COR-L47 (cell line): Measurements from ENCODE around the gene CPSF3.
"Not testable (repeated sequence)": the region's sequence is repeated elsewhere in the genome, so short reads cannot be mapped to it uniquely, and the experiment has no call there.

Source experiments
- DNase-seq: peaks from one replicate; lab custom pipeline; 2025; lab: John Stamatoyannopoulos, UW

The CPSF3 gene

DNA sequence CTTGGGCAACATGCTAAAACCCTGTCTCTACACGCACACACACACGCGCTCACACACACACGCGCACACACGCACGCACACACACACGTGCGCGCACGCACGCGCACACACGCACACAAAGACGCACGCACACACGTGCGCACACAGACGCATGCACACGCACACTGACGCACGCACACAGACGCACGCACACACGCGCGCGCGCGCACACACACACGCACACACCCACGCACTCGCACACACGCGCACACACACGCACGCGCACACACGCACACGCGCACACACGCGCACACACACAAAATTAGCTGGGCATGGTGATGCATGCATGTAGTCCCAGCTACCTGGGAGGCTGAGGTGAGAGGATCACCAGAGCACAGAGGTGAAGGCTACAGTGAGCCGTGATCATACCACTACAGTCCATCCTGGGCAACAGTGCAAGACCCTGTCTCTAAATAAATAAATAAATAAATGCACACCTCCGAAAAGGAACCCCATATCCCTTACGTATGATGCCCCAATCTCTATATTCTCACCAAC, 42.8 kb downstream of the CPSF3 start:
- DNase-seq, result no peak

DNA sequence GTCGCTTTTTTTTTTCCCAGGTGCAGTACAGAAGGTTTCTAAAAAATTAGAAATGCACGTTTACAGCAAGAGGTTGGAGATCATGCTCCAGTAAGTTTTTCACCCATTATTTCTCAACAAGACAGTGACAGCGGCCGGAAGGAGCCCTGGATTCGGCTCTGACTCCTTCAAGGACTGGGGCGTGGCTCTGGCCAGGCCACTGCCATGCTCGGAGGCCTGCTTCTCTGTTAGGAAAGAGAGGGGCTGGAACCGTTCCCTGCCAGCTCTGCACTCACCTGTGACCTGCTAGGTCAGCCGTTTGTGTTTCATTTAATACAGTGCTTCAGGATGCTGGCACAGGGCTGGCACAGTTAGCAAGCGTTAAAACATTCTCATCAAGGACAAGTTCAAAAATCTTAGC, 44.2 kb downstream of the CPSF3 start:
- no peak for DNase-seq

- no peak for DNase-seq
Observed at GRCh38 chr2:9471206-9471605, 47.8 kb downstream of the CPSF3 start.

- no peak for DNase-seq
Observed at GRCh38 chr2:9472511-9472910, 49.1 kb downstream of the CPSF3 start.

GRCh38 chr2:9473308-9473984, 50.0 kb downstream of the CPSF3 start:
- DNase-seq, result no peak

DNA sequence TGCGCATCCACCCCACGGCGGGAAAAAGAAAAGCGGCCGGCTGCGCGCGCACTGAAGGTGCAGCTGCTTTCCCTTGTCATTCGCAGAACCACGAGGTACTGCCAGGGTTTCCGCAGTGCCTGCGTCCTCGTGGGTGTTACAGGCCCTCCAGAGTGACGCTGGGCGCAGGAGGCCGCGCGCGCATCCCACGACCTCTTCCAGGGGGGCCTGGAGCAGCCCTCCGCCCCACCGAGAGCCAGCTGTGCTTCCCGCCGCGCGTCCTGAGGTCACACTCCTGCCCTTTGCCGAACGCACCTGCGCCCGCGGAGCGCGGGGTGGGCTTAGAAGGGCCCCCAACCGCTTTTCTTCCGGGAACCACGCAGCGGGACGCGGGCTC, 50.5 kb downstream of the CPSF3 start:
- no peak for DNase-seq

DNA sequence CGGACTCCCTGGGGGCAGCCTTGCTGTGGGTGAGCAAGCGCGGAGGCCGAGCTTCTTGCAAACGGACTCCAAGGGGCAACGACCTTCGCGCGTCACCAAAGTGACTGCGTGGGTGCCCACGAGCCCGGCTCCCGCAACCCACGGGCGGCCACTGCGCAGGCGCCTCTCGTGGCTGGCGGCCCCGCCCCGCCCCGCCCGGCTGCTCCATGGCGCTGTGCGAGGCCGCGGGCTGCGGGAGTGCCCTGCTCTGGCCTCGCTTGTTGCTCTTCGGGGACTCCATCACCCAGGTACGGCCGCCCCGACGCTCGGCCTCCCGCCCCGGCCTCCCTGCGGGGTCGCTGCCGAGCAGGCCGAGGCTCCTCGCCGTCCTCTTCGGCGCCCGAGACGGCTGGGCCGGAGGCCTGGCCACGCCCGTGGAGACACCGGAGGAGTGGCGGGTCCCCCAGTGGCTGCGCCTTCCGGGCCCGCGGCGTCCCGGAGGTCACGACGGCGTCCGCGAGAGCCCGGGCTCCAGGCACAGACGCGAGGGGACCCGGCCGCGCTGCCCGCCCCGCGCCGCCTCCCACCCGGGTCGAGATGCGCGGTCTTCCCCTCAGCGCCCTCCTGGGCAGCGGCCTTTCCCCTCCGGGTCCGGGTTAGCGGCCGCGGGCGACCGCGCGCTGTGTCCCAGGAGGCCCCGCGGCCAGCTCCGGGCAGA, 51.1 kb downstream of the CPSF3 start, which contains the start of gene IAH1:
TSS of gene IAH1 (plus strand) at position 191 of the 697 bp plus-strand sequence. CDS start at position 207, 16 bp downstream.
- no peak for DNase-seq

DNA sequence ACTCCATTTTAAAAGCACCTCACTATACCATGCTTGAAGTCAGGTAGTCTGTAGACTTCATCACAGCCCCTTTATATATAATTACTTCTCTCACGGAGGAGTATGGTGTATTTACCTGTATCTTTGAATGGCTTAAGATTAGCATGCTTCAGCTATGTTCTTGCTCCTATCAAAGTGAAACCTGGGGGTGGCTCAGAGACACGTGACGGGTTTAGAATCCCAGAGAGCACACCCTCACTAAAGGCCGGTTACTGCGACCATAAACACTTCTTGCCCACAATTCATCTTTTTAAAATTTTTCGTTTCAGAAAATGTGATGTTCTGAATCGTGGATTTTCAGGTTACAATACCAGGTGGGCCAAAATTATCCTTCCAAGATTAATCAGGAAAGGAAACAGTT, 54.5 kb downstream of the CPSF3 start:
- DNase-seq, result no peak

GRCh38 chr2:9478526-9478925, 55.1 kb downstream of the CPSF3 start:
- no peak for DNase-seq

DNA sequence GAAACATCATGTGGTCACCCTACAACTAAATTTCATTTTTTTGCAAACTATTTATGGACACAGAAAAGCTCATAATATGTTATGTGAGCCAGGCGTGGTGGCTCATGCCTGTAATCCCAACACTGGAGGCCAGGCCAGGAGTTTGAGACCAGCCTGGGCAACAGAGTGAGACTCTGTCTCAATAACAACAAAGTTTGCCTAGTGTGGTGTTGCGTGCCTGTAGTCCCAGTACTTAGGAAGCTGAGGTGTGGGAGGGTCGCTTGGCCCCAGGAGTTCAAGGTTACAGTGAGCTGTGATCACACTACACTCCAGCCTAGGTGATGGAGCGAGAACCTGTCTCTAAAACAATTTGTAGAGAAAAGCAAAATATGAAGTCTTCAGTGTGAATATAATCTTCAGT, 56.7 kb downstream of the CPSF3 start:
- DNase-seq, result no peak

DNA sequence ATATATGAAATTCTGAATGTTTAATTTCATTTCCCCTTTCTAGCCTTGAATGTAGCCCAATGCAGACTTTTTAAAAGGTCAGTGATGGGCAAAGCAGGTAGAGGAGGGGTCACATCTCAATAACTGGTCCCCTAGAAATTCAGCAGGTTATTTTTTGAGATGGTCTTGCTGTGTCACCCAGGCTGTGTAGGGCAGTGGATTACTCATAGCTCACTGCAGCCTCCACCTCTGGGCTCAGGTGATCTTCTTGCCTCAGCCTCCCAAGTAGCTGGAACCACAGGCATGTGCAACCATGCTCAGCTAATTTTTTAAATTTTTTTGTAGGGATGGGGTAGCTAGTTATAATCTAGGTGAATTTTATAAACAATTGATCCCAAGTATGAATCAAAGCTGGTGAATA, 59.7 kb downstream of the CPSF3 start:
- DNase-seq, result no peak

- no peak for DNase-seq
Observed at GRCh38 chr2:9484533-9484932, 61.1 kb downstream of the CPSF3 start.

DNA sequence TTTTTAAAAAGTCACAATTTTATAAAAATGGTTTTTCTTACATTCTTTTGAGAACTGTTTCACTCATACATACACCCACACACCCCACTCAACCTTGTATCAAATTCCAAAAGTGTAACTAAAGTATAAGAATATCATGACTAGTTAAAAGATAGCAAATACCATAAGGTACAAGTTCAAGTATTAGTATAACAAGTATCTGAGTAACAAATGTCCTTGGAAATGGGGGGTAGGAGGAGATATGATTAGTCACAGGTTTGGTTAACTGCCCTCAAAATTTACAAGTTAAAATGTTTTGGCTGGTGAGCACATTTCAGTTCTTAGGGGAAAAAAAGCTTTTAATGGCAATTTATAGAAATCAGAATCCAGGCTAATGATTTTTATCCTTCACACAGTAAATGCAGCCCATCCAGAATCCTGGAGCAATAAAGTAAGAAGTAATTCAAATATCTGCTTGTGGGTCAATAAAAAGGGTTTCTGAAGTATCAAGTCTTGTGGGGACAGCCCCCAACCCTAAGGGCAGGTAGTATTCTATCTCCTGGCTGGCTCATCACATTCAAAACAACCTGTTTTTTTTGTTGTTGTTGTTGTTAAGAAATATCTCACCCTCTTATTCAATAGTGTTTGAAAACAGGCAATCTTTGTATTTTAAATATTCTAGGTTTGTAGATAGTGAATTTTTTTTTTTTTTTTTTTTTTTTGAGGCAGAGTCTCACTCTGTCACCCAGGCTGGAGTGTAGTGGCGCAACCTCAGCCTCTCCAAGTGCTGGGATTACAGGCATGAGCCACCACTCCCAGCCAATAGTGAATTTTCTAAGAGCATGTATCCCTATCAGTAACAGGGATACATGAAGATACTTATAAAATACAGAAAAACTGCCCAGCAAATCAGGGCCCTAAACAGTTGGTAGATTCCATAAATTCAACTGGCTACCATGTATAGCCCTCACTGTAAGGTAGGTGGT, 65.4 kb downstream of the CPSF3 start:
- DNase-seq, result no peak

- no peak for DNase-seq
Observed at GRCh38 chr2:9490789-9491188, 67.3 kb downstream of the CPSF3 start.

DNA sequence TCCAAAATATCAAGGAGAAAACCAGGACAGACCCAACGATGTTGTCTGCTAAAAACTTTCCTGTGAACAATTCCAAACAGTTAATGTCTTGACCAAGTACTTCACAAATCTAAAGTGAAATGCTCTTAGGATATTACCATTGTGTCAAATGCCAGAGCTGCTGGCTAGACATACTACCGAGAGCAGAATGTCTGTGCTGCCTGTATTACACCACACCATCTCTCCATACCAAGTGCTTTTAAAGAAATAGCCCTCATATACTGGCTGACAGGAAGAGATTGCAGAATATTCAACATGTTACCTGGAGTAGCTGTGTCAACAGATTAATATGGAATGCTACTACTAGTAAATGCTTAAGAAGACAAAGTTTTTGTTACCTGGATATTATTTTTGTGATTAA, 69.5 kb downstream of the CPSF3 start:
- no peak for DNase-seq

- no peak for DNase-seq
Observed at GRCh38 chr2:9493478-9493877, 70.0 kb downstream of the CPSF3 start.

DNA sequence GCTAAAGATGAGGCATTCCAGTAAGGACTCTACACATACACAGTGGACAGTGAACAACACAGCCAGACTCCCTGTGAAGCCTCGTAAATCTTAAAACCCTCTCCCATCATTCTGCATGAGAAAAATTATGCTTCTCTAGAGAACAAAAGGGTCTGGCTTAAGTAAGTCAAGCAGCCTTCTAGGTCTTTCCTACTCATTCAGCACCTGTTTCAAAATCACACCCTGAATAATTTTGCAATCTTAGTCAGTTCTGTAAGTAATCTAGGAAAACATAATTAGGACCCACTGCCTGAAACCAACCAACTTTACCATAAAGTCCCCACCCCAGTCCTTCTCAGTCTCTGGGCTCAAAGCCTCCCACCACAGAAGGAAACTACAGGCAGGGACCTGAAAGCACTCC, 70.6 kb downstream of the CPSF3 start:
- DNase-seq, result no peak

GRCh38 chr2:9497017-9497416, 73.6 kb downstream of the CPSF3 start:
- DNase-seq, result peak; percentile 54

- no peak for DNase-seq
Observed at GRCh38 chr2:9498210-9498609, 74.8 kb downstream of the CPSF3 start.

- DNase-seq, result no peak
Observed at GRCh38 chr2:9508931-9509330, 85.5 kb downstream of the CPSF3 start.

GRCh38 chr2:9513946-9514345, 90.5 kb downstream of the CPSF3 start:
- DNase-seq, result not testable (repeated sequence)

GRCh38 chr2:9517118-9517782, 93.8 kb downstream of the CPSF3 start:
- DNase-seq, result no peak
